Heart left ventricle (tissue), 16 donors: Measurements from ENCODE around the gene ZNF816. TPM values are rescaled to one million over a fixed set of nuclear protein-coding genes. Genes with fewer than 3 reads are reported as not detected.
"Not testable (repeated sequence)": the region's sequence is repeated elsewhere in the genome, so short reads cannot be mapped to it uniquely, and the experiment has no call there.

Experiments
- ATAC-seq, 4 donors: fragments of 200-7000 bp; cut with Tn5 transposase; one replicate each; pipeline ENCODE4 v1.9.1; 2020 to 2022; ENCODE audit warnings: moderate library complexity in 4 of 4, mild to moderate bottlenecking in 3 of 4, moderate number of reproducible peaks in 1 of 4
- DNase-seq, 5 donors: peaks; one replicate each; pipeline ENCODE4 v3.0.0-alpha.2; 2020
- H3K27ac ChIP-seq, 12 donors: fragments of 200-600 bp; sonication (generic) in 4 of 12; one replicate each; pipeline versions ENCODE4 v1.5.0 to v1.8.0; 2016 to 2022; ENCODE audit warnings: mild to moderate bottlenecking in 2 of 12
- H3K27me3 ChIP-seq, 9 donors: fragments of 200-600 bp; sonication (generic) in 2 of 9; one replicate each; pipeline versions ENCODE4 v1.5.1 to v1.8.0; 2016 to 2022; ENCODE audit warnings: mild to moderate bottlenecking in 3 of 9
- H3K36me3 ChIP-seq, 9 donors: fragments of 200-600 bp; sonication (generic) in 2 of 9; one replicate each; pipeline versions ENCODE4 v1.5.0 to v1.8.0; 2018 to 2022; ENCODE audit warnings: mild to moderate bottlenecking in 2 of 9
- H3K4me1 ChIP-seq, 12 donors: fragments of 200-600 bp; sonication (generic) in 4 of 12; one replicate each; pipeline versions ENCODE4 v1.5.0 to v1.8.0; 2016 to 2022; ENCODE audit warnings: mild to moderate bottlenecking in 3 of 12
- H3K4me3 ChIP-seq, 12 donors: fragments of 200-600 bp; sonication (generic) in 4 of 12; one replicate each; pipeline versions ENCODE4 v1.5.0 to v1.8.0; 2017 to 2022; ENCODE audit warnings: mild to moderate bottlenecking in 9 of 12, moderate library complexity in 4 of 12
- H3K9me3 ChIP-seq, 12 donors: fragments of 200-600 bp; sonication (generic) in 4 of 12; one replicate each; pipeline versions ENCODE4 v1.5.0 to v1.8.0; 2016 to 2022; ENCODE audit warnings: mild to moderate bottlenecking in 1 of 12
- CTCF ChIP-seq, 12 donors: fragments of 200-600 bp; sonication (generic) in 4 of 12; IDR thresholded peaks; one replicate each; pipeline versions ENCODE4 v1.5.0 to v1.8.0; 2018 to 2022; ENCODE audit warnings: antibody characterized with exemption in 12 of 12, mild to moderate bottlenecking in 5 of 12
- POLR2A ChIP-seq, 2 donors: fragments of 450-650 bp; IDR thresholded peaks; one replicate each; pipeline ENCODE4 v1.6.1; 2017; ENCODE audit warnings: antibody characterized with exemption in 2 of 2, mild to moderate bottlenecking in 2 of 2, moderate library complexity in 2 of 2
- WGBS, 4 donors: extraction: QIAGEN DNeasy Blood & Tissue Kit in 2 of 4; methylation state at CpG; one replicate each; pipeline versions ENCODE4 v1.1.5 to v1.1.7; 2013 to 2018; 5-methylcytosine and 5-hydroxymethylcytosine counted together
- intact Hi-C, 10 donors: fragments of 100-400 bp; cut with DNase I; formaldehyde crosslinking; loops; one replicate each; pipeline versions ENCODE4 v1.11.1 to v1.14.2; 2022
- polyA plus RNA-seq, 2 donors: library from polyadenylated mRNA; stranded (reverse); fragments of 200-250 nt; gene quantifications; one replicate each; pipeline ENCODE4 v1.2.3, GENCODE V29; 2013
- total RNA-seq, 9 donors: library from RNA; depleted of rRNA in 2 of 9; stranded (reverse); fragments of >200 nt in 2 of 9; fragmentation: NEBNext Ultra II Directional in 3 of 9; extraction: Animal tissue kit (Norgen Biotek cat#: 25700) in 3 of 9; gene quantifications; one replicate each; pipeline versions ENCODE4 v1.1.0 to v1.2.4, GENCODE V29; 2016 to 2023
- donor health status: ischemic (EF 13 %, LVEDD 7.1; RV severe dilation, severe dysfunction).
- donor health status: healthy with polysubstance abuse.
- donor health status: DM: no; HTN: yes; CAD: no.
- donor health status: DM: no; HTN: no; CAD: no.
- donor health status: ischemic (EF 25% LVEDD 6.9; RV normal size, moderate dysfunction).
- donor health status: ischemic (EF 25% LVEDD 5.7; RV mildly dilated, moderate dysfunction).
- donor health status: healthy.
- donor health status: DM: yes; HTN: yes; CAD: no.
- donor health status: ischemic (EF 35%, LVEDD 5.7; RV mildly dilated, moderate dysfunction).
- donor health status: nonischemic (EF 11% LVEDD 7.7; RV severe dilation, severe dysfunction).
- donor health status: DM: yes; HTN: yes; CAD: no.
- donor health status: PGD.
- donor health status: ischemic (EF 29% LVEDD 5.4; RV normal size, mild dysfunction).
- donor health status: nonischemic (EF 23%, LVEDD 6.1; RV moderate dilation, normal function).

ZNF816 gene
- total and polyA plus RNA-seq, 11 donors = 1.3 to 8.0 (median 4.3) TPM

GRCh38 chr19:52941941-52942385, 20.7 kb downstream of the ZNF816 start:
- Histone ChIP-seq H3K4me1 (peaks cover 0 to 31% (median 5%) of the 10 kb centered on the region in 12 donors), H3K27me3 (no peaks in the 10 kb centered on the region), H3K4me3 (peak overlapping the region; percentile 55 to 89 (median 74)), H3K36me3 (no peaks in the 10 kb centered on the region), H3K27ac (peak overlapping the region; percentile 55 to 87 (median 77)), H3K9me3 (peaks cover 0 to 11% (median 3%) of the 10 kb centered on the region in 12 donors)
- 0 to 1% (median 0%) methylated on average over 26 of the region's 26 CpGs for WGBS, 4 donors
- intact Hi-C loops = loop anchor here in 3 of 10 donors (1.0 to 2.0 kb wide), 2 partner anchors 20 to 21 kb away; partner anchors contain the start of gene ZNF816 (in 3 of the 3)
- TF ChIP-seq POLR2A (IDR thresholded peaks at IDR 0.05) = no peak
- no peak for TF ChIP-seq CTCF (IDR thresholded peaks at IDR 0.05)
- DNase-seq (peak in 3 of 5 donors; percentile 36 to 43 (median 40)), ATAC-seq (peak; percentile 20 to 51 (median 48))

- H3K9me3 ChIP-seq, DNase-seq, ATAC-seq, H3K27me3 ChIP-seq, H3K36me3 ChIP-seq, intact Hi-C loops: not testable (repeated sequence)
- Histone ChIP-seq H3K27ac (peak overlapping the region in 5 of 12 donors; percentile 55 to 87 (median 80)), H3K4me1 (peaks cover 0 to 31% (median 5%) of the 10 kb centered on the region in 12 donors), H3K4me3 (peak overlapping the region in 10 of 12 donors; percentile 65 to 89 (median 76))
- 38 to 67% (median 56%) methylated on average over 2 of the region's 2 CpGs for WGBS, 4 donors
Observed at GRCh38 chr19:52941523-52941922, 21.2 kb downstream of the ZNF816 start.

GRCh38 chr19:52940905-52941304, 21.8 kb downstream of the ZNF816 start:
- H3K4me3 ChIP-seq, H3K9me3 ChIP-seq, H3K36me3 ChIP-seq, DNase-seq, H3K27me3 ChIP-seq, H3K27ac ChIP-seq, intact Hi-C loops, ATAC-seq: not testable (repeated sequence)
- peaks cover 0 to 31% (median 5%) of the 10 kb centered on the region in 12 donors for H3K4me1 ChIP-seq
- 88 to 93% (median 89%) methylated on average over 5 of the region's 5 CpGs for WGBS, 4 donors

- H3K27ac ChIP-seq = no peak overlapping the region
- intact Hi-C loops = no loop called here
- no peaks in the 10 kb centered on the region for H3K36me3 ChIP-seq
- ATAC-seq = no peak
- 65 to 83% (median 75%) methylated on average over 5 of the region's 5 CpGs for WGBS, 4 donors
- no peaks in the 10 kb centered on the region for H3K27me3 ChIP-seq
- TF ChIP-seq POLR2A (IDR thresholded peaks at IDR 0.05) (no peak), CTCF (IDR thresholded peaks at IDR 0.05) (no peak)
- H3K4me1 ChIP-seq = peaks cover 0 to 31% (median 4%) of the 10 kb centered on the region in 12 donors
- no peak overlapping the region for H3K4me3 ChIP-seq
- DNase-seq = no peak
- no peaks in the 10 kb centered on the region for H3K9me3 ChIP-seq
Observed at GRCh38 chr19:52938761-52939160, 23.9 kb downstream of the ZNF816 start.

GRCh38 chr19:52936954-52937325, 25.7 kb downstream of the ZNF816 start:
- intact Hi-C loops = no loop called here
- H3K36me3 ChIP-seq = no peaks in the 10 kb centered on the region
- peaks cover 0 to 24% (median 0%) of the 10 kb centered on the region in 12 donors for H3K4me1 ChIP-seq
- H3K27ac ChIP-seq = no peak overlapping the region
- ATAC-seq = no peak
- 88 to 91% (median 89%) methylated on average over 7 of the region's 7 CpGs for WGBS, 4 donors
- H3K4me3 ChIP-seq = no peak overlapping the region
- no peaks in the 10 kb centered on the region for H3K27me3 ChIP-seq
- DNase-seq = no peak
- H3K9me3 ChIP-seq = no peaks in the 10 kb centered on the region
- TF ChIP-seq CTCF (IDR thresholded peaks at IDR 0.05) (no peak), POLR2A (IDR thresholded peaks at IDR 0.05) (no peak)
